Subcutaneous abdominal adipose tissue (tissue), 5 donors: ENCODE measurements around the gene SWT1.
A peak's percentile ranks its signal among the peaks of the same experiment; 100 is the strongest.

Experiments
- H3K27ac ChIP-seq: one replicate; pipeline ENCODE4 v1.7.0; 2013; ENCODE audit warnings: low read depth, mild to moderate bottlenecking, inconsistent platforms, low read length, moderate library complexity
- H3K27me3 ChIP-seq, 5 donors: one replicate each; pipeline ENCODE4 v1.7.0; 2013; ENCODE audit warnings: low read length in 5 of 5, inconsistent platforms in 1 of 5; ENCODE audit not compliant: control insufficient read depth in 5 of 5, insufficient read depth in 4 of 5
- H3K36me3 ChIP-seq, 5 donors: one replicate each; pipeline ENCODE4 v1.7.0; 2013; ENCODE audit warnings: low read length in 5 of 5; ENCODE audit not compliant: control insufficient read depth in 5 of 5, insufficient read depth in 5 of 5
- H3K4me1 ChIP-seq, 5 donors: one replicate each; pipeline ENCODE4 v1.7.0; 2013; ENCODE audit warnings: low read length in 5 of 5, mild to moderate bottlenecking in 3 of 5, moderate library complexity in 1 of 5; ENCODE audit not compliant: control insufficient read depth in 5 of 5, insufficient read depth in 5 of 5
- H3K4me3 ChIP-seq, 5 donors: one replicate each; pipeline ENCODE4 v1.7.0; 2013; ENCODE audit warnings: low read length in 5 of 5, low read depth in 1 of 5
- H3K9ac ChIP-seq, 5 donors: one replicate each; pipeline ENCODE4 v1.7.0; 2013; ENCODE audit warnings: low read length in 5 of 5, mild to moderate bottlenecking in 4 of 5, moderate library complexity in 3 of 5
- H3K9me3 ChIP-seq, 5 donors: one replicate each; pipeline ENCODE4 v1.7.0; 2013; ENCODE audit warnings: low read length in 5 of 5; ENCODE audit not compliant: control insufficient read depth in 5 of 5
- donor health status: healthy.
- donor health status: healthy.
- donor health status: healthy.
- donor health status: healthy.
- donor health status: healthy.

SWT1 gene

GRCh38 chr1:185156854-185157598 is at the start of gene SWT1, which contains the start of gene TRMT1L:
Gene SWT1 (plus strand): TSS chr1:185157167. CDS start chr1:185160842, 3,675 bp downstream.
Gene TRMT1L (minus strand): TSS chr1:185156953. CDS start chr1:185156712, 241 bp downstream.
- peaks cover 1 to 10% (median 8%) of the 10 kb centered on the region in 5 donors for H3K36me3 ChIP-seq
- peak within 1 kb of the TSS; percentile 98 for H3K27ac ChIP-seq
- peaks cover 0 to 40% (median 35%) of the 10 kb centered on the region in 5 donors for H3K4me1 ChIP-seq
- H3K4me3 ChIP-seq = peak within 1 kb of the TSS; percentile 86 to 98 (median 97)
- H3K9ac ChIP-seq = peak within 1 kb of the TSS; percentile 80 to 97 (median 92)
- no peaks in the 10 kb centered on the region for H3K9me3 ChIP-seq
- no peaks in the 10 kb centered on the region for H3K27me3 ChIP-seq

- Histone ChIP-seq H3K9ac (no peak overlapping the region), H3K36me3 (peaks cover 0 to 7% (median 3%) of the 10 kb centered on the region in 5 donors), H3K4me1 (no peaks in the 10 kb centered on the region), H3K4me3 (no peak overlapping the region), H3K9me3 (peaks cover 8 to 28% (median 18%) of the 10 kb centered on the region in 5 donors), H3K27ac (no peak overlapping the region), H3K27me3 (no peaks in the 10 kb centered on the region)
Measured at GRCh38 chr1:185108321-185108720, 48.6 kb upstream of the SWT1 start.

- no peaks in the 10 kb centered on the region for H3K4me1 ChIP-seq
- peaks cover 8 to 28% (median 18%) of the 10 kb centered on the region in 5 donors for H3K9me3 ChIP-seq
- no peak overlapping the region for H3K9ac ChIP-seq
- no peaks in the 10 kb centered on the region for H3K27me3 ChIP-seq
- H3K36me3 ChIP-seq = no peaks in the 10 kb centered on the region
- H3K27ac ChIP-seq = no peak overlapping the region
- no peak overlapping the region for H3K4me3 ChIP-seq
Measured at GRCh38 chr1:185110145-185110544, 46.8 kb upstream of the SWT1 start.

- no peak overlapping the region for H3K4me3 ChIP-seq
- no peaks in the 10 kb centered on the region for H3K4me1 ChIP-seq
- H3K27me3 ChIP-seq = no peaks in the 10 kb centered on the region
- H3K27ac ChIP-seq = no peak overlapping the region
- H3K9me3 ChIP-seq = peaks cover 8 to 28% (median 18%) of the 10 kb centered on the region in 5 donors
- H3K36me3 ChIP-seq = peaks cover 0 to 3% (median 0%) of the 10 kb centered on the region in 5 donors
- H3K9ac ChIP-seq = no peak overlapping the region
Measured at GRCh38 chr1:185111873-185112272, 45.1 kb upstream of the SWT1 start.

GRCh38 chr1:185112356-185112755 is 44.6 kb upstream of the SWT1 start:
- H3K27ac ChIP-seq = no peak overlapping the region
- H3K36me3 ChIP-seq = peaks cover 0 to 6% (median 2%) of the 10 kb centered on the region in 5 donors
- H3K27me3 ChIP-seq = no peaks in the 10 kb centered on the region
- peaks cover 8 to 28% (median 18%) of the 10 kb centered on the region in 5 donors for H3K9me3 ChIP-seq
- no peak overlapping the region for H3K9ac ChIP-seq
- H3K4me1 ChIP-seq = no peaks in the 10 kb centered on the region
- no peak overlapping the region for H3K4me3 ChIP-seq

- H3K9ac ChIP-seq = no peak overlapping the region
- no peak overlapping the region for H3K27ac ChIP-seq
- peaks cover 0 to 3% (median 0%) of the 10 kb centered on the region in 5 donors for H3K9me3 ChIP-seq
- peaks cover 37 to 68% (median 51%) of the 10 kb centered on the region in 5 donors for H3K36me3 ChIP-seq
- no peak overlapping the region for H3K4me3 ChIP-seq
- H3K4me1 ChIP-seq = no peaks in the 10 kb centered on the region
- no peaks in the 10 kb centered on the region for H3K27me3 ChIP-seq
Measured at GRCh38 chr1:185129708-185130107, 27.3 kb upstream of the SWT1 start.

- Histone ChIP-seq H3K4me3 (no peak overlapping the region), H3K4me1 (no peaks in the 10 kb centered on the region), H3K9ac (no peak overlapping the region), H3K36me3 (peaks cover 28 to 58% (median 53%) of the 10 kb centered on the region in 5 donors), H3K27ac (no peak overlapping the region), H3K27me3 (no peaks in the 10 kb centered on the region), H3K9me3 (peaks cover 0 to 3% (median 0%) of the 10 kb centered on the region in 5 donors)
Measured at GRCh38 chr1:185132534-185132933, 24.4 kb upstream of the SWT1 start.

- H3K27me3 ChIP-seq = no peaks in the 10 kb centered on the region
- H3K4me3 ChIP-seq = no peak overlapping the region
- H3K36me3 ChIP-seq = peaks cover 23 to 51% (median 43%) of the 10 kb centered on the region in 5 donors
- H3K9me3 ChIP-seq = no peaks in the 10 kb centered on the region
- no peak overlapping the region for H3K27ac ChIP-seq
- no peaks in the 10 kb centered on the region for H3K4me1 ChIP-seq
- no peak overlapping the region for H3K9ac ChIP-seq
Measured at GRCh38 chr1:185137896-185138545, 18.9 kb upstream of the SWT1 start.

GRCh38 chr1:185139246-185139645 is 17.7 kb upstream of the SWT1 start:
- Histone ChIP-seq H3K27ac (no peak overlapping the region), H3K4me1 (no peaks in the 10 kb centered on the region), H3K9me3 (no peaks in the 10 kb centered on the region), H3K9ac (no peak overlapping the region), H3K4me3 (no peak overlapping the region), H3K27me3 (no peaks in the 10 kb centered on the region), H3K36me3 (peaks cover 19 to 51% (median 48%) of the 10 kb centered on the region in 5 donors)

GRCh38 chr1:185144233-185144632 is 12.7 kb upstream of the SWT1 start:
- no peaks in the 10 kb centered on the region for H3K9me3 ChIP-seq
- no peak overlapping the region for H3K27ac ChIP-seq
- H3K36me3 ChIP-seq = peaks cover 35 to 71% (median 49%) of the 10 kb centered on the region in 5 donors
- no peak overlapping the region for H3K9ac ChIP-seq
- no peak overlapping the region for H3K4me3 ChIP-seq
- no peaks in the 10 kb centered on the region for H3K27me3 ChIP-seq
- H3K4me1 ChIP-seq = no peaks in the 10 kb centered on the region
